GM23338 (cell line): ENCODE data around the gene BCAS3.

ENCODE experiments used
- CREB1 ChIP-seq: fragments of 250-450 bp; sonication (Bioruptor Pico); IDR thresholded peaks from 2 replicates; pipeline ENCODE4 v1.5.0; 2020; ENCODE audit warnings: low read depth, mild to moderate bottlenecking, moderate library complexity
- EZH2 ChIP-seq: fragments of 200-600 bp; sonication (generic); IDR thresholded peaks from one replicate; pipeline ENCODE4 v1.8.0; 2017; ENCODE audit warnings: antibody characterized with exemption, mild to moderate bottlenecking, low read depth; ENCODE audit not compliant: unreplicated experiment
- EZH2phosphoT487 ChIP-seq: fragments of 200-600 bp; sonication (generic); IDR thresholded peaks from one replicate; pipeline ENCODE4 v1.8.1; 2018; ENCODE audit warnings: antibody characterized with exemption; ENCODE audit not compliant: unreplicated experiment
- JUNB ChIP-seq: IDR thresholded peaks from one replicate; pipeline ENCODE4 v1.6.1; 2016; ENCODE audit warnings: antibody characterized with exemption; ENCODE audit not compliant: unreplicated experiment
- POLR2AphosphoS5 ChIP-seq: IDR thresholded peaks from 2 replicates; pipeline ENCODE4 v1.6.1; 2016; ENCODE audit warnings: antibody characterized with exemption, low read depth
- ZNF114 ChIP-seq: fragments of 250-450 bp; sonication (Bioruptor Pico); IDR thresholded peaks from 2 replicates; pipeline ENCODE4 v1.5.0; 2020; ENCODE audit warnings: mild to moderate bottlenecking, moderate library complexity
- ZNF462 ChIP-seq: fragments of 250-450 bp; sonication (Bioruptor Pico); IDR thresholded peaks from 2 replicates; pipeline ENCODE4 v1.5.0; 2020; ENCODE audit warnings: mild to moderate bottlenecking, moderate library complexity
- TF ChIP-seq, protein P1 (sequence below), 2 experiments: fragments of 200-600 bp in 1 of 2; sonication (generic) in 1 of 2; conservative IDR thresholded peaks; 2 replicates each; pipeline versions ENCODE4 v1.5.1 to v1.6.1; 2016 to 2017; ENCODE audit warnings: antibody characterized with exemption in 2 of 2, low read depth in 2 of 2, mild to moderate bottlenecking in 2 of 2, moderate library complexity in 1 of 2
- TF ChIP-seq, protein P2 (sequence below): IDR thresholded peaks from one replicate; pipeline ENCODE4 v1.6.1; 2018; ENCODE audit warnings: antibody characterized with exemption; ENCODE audit not compliant: unreplicated experiment

DNA sequence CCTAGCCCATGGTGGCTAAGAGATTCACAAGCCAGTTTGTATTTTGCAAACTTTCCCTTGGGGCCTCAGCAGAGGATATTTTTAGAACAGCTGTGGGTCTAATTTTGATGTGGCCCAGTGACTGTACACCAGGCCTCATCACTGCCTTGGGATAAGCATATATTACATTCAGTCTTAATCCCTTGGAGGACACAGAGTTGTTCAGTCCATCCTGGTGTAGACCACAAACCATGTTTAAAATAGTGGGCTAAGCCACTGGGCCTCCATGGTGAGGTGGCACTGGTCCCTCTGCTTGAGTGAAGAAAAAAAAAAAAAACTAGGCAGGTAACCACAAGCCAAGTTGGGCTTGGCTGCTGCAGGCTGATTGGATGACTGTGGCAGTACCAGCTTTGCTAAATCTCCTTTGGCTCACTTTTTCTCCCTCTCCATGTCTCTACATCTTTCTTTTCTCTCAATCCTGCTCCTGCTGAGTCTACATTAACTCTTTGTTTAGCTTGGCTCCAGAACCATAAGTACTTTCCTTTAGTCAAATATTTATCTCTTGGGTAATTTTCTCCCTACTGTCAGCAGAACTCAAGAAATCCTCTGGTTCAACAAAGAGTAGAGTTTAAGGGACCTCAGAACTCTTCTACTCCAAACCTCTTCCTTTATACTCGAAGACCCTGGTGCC, 602.0 kb downstream of the BCAS3 start:
- TF ChIP-seq POLR2AphosphoS5 (no peak), EZH2 (no peak), JUNB (no peak), EZH2phosphoT487 (no peak), ZNF114 (CRISPR knock-in tag) (no peak), CREB1 (CRISPR knock-in tag) (no peak), ZNF462 (CRISPR knock-in tag) (no peak)
- TF ChIP-seq, protein P1, sequence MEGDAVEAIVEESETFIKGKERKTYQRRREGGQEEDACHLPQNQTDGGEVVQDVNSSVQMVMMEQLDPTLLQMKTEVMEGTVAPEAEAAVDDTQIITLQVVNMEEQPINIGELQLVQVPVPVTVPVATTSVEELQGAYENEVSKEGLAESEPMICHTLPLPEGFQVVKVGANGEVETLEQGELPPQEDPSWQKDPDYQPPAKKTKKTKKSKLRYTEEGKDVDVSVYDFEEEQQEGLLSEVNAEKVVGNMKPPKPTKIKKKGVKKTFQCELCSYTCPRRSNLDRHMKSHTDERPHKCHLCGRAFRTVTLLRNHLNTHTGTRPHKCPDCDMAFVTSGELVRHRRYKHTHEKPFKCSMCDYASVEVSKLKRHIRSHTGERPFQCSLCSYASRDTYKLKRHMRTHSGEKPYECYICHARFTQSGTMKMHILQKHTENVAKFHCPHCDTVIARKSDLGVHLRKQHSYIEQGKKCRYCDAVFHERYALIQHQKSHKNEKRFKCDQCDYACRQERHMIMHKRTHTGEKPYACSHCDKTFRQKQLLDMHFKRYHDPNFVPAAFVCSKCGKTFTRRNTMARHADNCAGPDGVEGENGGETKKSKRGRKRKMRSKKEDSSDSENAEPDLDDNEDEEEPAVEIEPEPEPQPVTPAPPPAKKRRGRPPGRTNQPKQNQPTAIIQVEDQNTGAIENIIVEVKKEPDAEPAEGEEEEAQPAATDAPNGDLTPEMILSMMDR (conservative IDR thresholded peaks at IDR 0.05; ENCODE audit: low read depth in 2 of 2) = no peak
- TF ChIP-seq, protein P2, sequence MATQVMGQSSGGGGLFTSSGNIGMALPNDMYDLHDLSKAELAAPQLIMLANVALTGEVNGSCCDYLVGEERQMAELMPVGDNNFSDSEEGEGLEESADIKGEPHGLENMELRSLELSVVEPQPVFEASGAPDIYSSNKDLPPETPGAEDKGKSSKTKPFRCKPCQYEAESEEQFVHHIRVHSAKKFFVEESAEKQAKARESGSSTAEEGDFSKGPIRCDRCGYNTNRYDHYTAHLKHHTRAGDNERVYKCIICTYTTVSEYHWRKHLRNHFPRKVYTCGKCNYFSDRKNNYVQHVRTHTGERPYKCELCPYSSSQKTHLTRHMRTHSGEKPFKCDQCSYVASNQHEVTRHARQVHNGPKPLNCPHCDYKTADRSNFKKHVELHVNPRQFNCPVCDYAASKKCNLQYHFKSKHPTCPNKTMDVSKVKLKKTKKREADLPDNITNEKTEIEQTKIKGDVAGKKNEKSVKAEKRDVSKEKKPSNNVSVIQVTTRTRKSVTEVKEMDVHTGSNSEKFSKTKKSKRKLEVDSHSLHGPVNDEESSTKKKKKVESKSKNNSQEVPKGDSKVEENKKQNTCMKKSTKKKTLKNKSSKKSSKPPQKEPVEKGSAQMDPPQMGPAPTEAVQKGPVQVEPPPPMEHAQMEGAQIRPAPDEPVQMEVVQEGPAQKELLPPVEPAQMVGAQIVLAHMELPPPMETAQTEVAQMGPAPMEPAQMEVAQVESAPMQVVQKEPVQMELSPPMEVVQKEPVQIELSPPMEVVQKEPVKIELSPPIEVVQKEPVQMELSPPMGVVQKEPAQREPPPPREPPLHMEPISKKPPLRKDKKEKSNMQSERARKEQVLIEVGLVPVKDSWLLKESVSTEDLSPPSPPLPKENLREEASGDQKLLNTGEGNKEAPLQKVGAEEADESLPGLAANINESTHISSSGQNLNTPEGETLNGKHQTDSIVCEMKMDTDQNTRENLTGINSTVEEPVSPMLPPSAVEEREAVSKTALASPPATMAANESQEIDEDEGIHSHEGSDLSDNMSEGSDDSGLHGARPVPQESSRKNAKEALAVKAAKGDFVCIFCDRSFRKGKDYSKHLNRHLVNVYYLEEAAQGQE = no peak
